ENCODE results near the gene TMED1. TPM values are rescaled to one million over a fixed set of nuclear protein-coding genes. Genes with fewer than 3 reads are reported as not detected.
A peak's percentile ranks its signal among the peaks of the same experiment; 100 is the strongest.

The TMED1 gene
- total RNA-seq, 1 donor from 2014 or later, result 27.0 TPM

DNA sequence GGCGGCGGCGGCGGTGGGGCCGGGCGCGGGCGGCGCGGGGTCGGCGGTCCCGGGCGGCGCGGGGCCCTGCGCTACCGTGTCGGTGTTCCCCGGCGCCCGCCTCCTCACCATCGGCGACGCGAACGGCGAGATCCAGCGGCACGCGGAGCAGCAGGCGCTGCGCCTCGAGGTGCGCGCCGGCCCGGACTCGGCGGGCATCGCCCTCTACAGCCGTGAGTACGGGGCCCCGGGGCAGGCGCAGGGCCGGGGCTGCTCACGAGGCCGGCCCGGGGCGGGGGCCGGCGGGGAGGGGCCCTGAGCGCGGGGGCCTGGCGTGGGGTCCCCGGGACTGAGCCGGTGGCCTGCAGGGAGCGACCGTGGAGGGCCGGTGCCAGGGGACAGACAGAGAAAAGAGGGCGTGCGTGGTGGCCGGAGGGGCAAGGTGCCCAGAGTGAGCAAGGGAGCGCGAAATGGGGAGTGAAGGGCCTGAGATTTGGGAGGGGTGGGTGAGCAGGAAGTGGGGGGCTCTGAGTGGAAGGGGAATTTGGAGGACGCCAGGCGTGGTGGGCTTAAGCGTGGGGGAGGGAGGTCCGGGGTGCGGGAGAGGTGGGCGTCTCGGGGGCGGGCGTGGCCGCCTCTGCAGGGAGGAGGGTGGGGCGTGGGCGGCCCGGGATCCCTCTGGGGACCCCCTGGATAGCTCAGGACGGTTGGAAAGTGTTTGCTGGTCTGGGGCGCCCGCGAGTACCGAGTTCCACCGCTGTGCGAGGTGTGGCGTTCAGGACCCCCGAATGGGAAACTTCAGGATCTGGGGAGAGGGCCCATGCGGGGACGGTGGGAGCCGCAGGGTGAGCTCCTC, 35.9 kb upstream of the TMED1 start:
- Mint-ChIP-seq H3K36me3 (ENCODE audit: low read depth, unreplicated experiment) (peaks cover 2% of the 10 kb centered on the region), H3K27ac (ENCODE audit: unreplicated experiment) (peak overlapping the region; percentile 69), H3K27me3 (ENCODE audit: low read depth, unreplicated experiment) (no peaks in the 10 kb centered on the region), H3K4me1 (ENCODE audit: low read depth, unreplicated experiment) (peaks cover 9% of the 10 kb centered on the region), H3K9me3 (ENCODE audit: unreplicated experiment) (no peaks in the 10 kb centered on the region), H3K4me3 (ENCODE audit: unreplicated experiment) (peak overlapping the region; percentile 96)
- peak overlapping the region; percentile 61 for H3K27ac ChIP-seq (ENCODE audit: low read depth, low read length)
- H3K4me2 ChIP-seq (ENCODE audit: low read length), result peak overlapping the region; percentile 92
- H3K9ac ChIP-seq (ENCODE audit: low read length), result peak overlapping the region; percentile 92
- H2AFZ ChIP-seq (ENCODE audit: low read depth, low read length), result peak overlapping the region; percentile 7
- DNase-seq (ENCODE audit: low read depth) (no peak), FAIRE-seq (no peak)
- peaks cover 12% of the 10 kb centered on the region for H3K4me1 ChIP-seq (ENCODE audit: insufficient read depth, low read length)
- peak overlapping the region; percentile 74 for H3K4me3 ChIP-seq (ENCODE audit: insufficient read depth, low read depth, low read length)
- H3K79me2 ChIP-seq (ENCODE audit: insufficient read depth, low read length), result peaks cover 50% of the 10 kb centered on the region
- TF ChIP-seq CTCF (IDR thresholded peaks at IDR 0.05; ENCODE audit: insufficient read depth, low read depth, low read length) (no peak), EZH2 (IDR thresholded peaks at IDR 0.05; ENCODE audit: insufficient read depth, low read length) (no peak)
- no peaks in the 10 kb centered on the region for H3K36me3 ChIP-seq (ENCODE audit: insufficient read depth, low read length)
- H3K9me3 ChIP-seq (ENCODE audit: insufficient read depth, low read depth, low read length), result no peaks in the 10 kb centered on the region
- H3K27me3 ChIP-seq (ENCODE audit: insufficient read depth, low read length), result no peaks in the 10 kb centered on the region
- H4K20me1 ChIP-seq (ENCODE audit: insufficient read depth, low read length), result peaks cover 26% of the 10 kb centered on the region

DNA sequence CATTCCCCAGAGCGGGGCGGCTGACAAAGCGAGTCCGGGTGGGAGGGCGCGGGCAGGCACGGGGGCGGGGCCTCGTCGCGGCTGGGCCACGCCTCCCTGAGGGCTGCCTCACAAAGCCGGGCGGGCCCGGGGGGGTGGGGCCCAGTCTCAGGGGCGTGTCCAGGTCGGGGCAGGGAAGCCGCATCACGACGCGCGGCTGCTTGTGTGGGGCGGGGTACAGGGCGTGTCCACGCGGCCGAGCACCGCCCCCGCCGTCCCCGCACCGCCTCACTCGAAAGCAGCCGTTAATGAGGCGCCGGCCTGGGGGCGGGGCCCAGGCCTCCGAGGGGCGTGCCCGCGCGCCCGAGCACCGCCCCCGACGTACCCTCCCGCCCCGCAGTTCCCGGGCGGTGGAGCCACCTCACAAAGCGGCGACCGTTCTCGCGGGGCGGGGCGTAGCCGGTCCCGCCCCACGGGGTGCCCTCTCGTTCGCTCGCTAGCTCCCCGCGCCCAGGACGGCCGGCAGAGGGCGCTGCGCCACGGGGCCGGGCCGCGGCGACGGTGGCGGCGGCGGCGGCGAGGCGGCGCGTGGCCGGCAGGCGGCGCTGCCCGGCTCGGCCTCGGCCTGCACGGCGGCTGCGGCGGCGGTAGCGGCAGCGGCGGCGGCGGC, 35.1 kb upstream of the TMED1 start, which contains the start of gene CARM1:
Gene CARM1, plus strand, starts transcription at position 599 of the 649 bp plus-strand sequence. CDS start 150 bp downstream, outside the sequence.
- Histone ChIP-seq H3K36me3 (ENCODE audit: insufficient read depth, low read length) (no peaks in the 10 kb centered on the region), H4K20me1 (ENCODE audit: insufficient read depth, low read length) (peaks cover 18% of the 10 kb centered on the region), H3K4me3 (ENCODE audit: insufficient read depth, low read depth, low read length) (peak within 1 kb of the TSS; percentile 74), H3K9me3 (ENCODE audit: insufficient read depth, low read depth, low read length) (no peaks in the 10 kb centered on the region), H3K4me2 (ENCODE audit: low read length) (peak within 1 kb of the TSS; percentile 93), H3K4me1 (ENCODE audit: insufficient read depth, low read length) (peaks cover 12% of the 10 kb centered on the region), H3K27ac (ENCODE audit: low read depth, low read length) (peak within 1 kb of the TSS; percentile 61), H3K9ac (ENCODE audit: low read length) (peak within 1 kb of the TSS; percentile 92), H3K27me3 (ENCODE audit: insufficient read depth, low read length) (no peaks in the 10 kb centered on the region), H2AFZ (ENCODE audit: low read depth, low read length) (peak within 1 kb of the TSS; percentile 88), H3K79me2 (ENCODE audit: insufficient read depth, low read length) (peaks cover 41% of the 10 kb centered on the region)
- H3K27ac Mint-ChIP-seq (ENCODE audit: unreplicated experiment), result peak within 1 kb of the TSS; percentile 93
- DNase-seq (ENCODE audit: low read depth) (peak; percentile 86), FAIRE-seq (no peak)
- H3K9me3 Mint-ChIP-seq (ENCODE audit: unreplicated experiment), result no peaks in the 10 kb centered on the region
- TF ChIP-seq EZH2 (IDR thresholded peaks at IDR 0.05; ENCODE audit: insufficient read depth, low read length), result no peak
- no peak for TF ChIP-seq CTCF (IDR thresholded peaks at IDR 0.05; ENCODE audit: insufficient read depth, low read depth, low read length)
- H3K4me1 Mint-ChIP-seq (ENCODE audit: low read depth, unreplicated experiment), result peaks cover 6% of the 10 kb centered on the region
- no peaks in the 10 kb centered on the region for H3K27me3 Mint-ChIP-seq (ENCODE audit: low read depth, unreplicated experiment)
- H3K4me3 Mint-ChIP-seq (ENCODE audit: unreplicated experiment), result peak within 1 kb of the TSS; percentile 96
- peaks cover 2% of the 10 kb centered on the region for H3K36me3 Mint-ChIP-seq (ENCODE audit: low read depth, unreplicated experiment)

Measured in astrocyte (in vitro differentiated cells and primary cell).